ENCODE results near the gene UQCC5.

DNA sequence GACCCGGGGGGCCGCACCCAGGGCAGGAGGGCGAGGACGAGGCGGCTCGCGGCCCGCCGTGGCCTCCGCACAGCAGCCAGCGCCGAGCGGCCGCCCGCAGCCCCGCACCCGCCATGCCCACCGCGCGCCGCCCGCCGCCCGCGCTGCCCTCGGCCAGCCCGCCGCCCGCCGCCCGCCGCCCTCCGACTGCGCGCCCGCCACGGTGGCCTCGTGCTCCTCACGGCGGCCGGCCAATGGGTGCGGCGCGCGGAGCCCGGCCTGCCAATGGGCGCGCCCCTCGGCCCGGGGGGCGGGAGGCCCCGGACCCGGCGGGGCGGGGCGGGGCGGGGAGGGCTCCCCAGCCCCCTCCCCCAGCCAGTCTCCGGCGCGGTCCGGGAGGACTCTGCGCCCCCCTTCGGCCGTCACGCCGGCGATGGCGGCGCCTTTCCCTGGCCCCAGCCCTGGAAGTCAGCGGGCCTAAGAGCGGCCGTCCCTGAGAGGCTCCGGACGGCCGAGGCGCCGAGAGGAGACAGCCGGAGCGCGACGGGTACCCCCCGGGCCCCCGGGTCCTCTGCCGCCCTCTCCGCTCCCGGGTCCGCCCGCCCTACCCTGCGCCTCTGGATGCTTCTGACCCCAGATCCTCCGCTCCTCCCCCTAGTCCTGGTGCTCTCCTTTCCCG is 2.7 kb upstream of the UQCC5 start, which contains the start of gene NT5DC2:
- TF ChIP-seq, protein P1, sequence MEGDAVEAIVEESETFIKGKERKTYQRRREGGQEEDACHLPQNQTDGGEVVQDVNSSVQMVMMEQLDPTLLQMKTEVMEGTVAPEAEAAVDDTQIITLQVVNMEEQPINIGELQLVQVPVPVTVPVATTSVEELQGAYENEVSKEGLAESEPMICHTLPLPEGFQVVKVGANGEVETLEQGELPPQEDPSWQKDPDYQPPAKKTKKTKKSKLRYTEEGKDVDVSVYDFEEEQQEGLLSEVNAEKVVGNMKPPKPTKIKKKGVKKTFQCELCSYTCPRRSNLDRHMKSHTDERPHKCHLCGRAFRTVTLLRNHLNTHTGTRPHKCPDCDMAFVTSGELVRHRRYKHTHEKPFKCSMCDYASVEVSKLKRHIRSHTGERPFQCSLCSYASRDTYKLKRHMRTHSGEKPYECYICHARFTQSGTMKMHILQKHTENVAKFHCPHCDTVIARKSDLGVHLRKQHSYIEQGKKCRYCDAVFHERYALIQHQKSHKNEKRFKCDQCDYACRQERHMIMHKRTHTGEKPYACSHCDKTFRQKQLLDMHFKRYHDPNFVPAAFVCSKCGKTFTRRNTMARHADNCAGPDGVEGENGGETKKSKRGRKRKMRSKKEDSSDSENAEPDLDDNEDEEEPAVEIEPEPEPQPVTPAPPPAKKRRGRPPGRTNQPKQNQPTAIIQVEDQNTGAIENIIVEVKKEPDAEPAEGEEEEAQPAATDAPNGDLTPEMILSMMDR (IDR thresholded peaks at IDR 0.05): no peak
- peak; percentile 20 for TF ChIP-seq POLR2A (IDR thresholded peaks at IDR 0.05)
- no peak for TF ChIP-seq POLR2AphosphoS5 (IDR thresholded peaks at IDR 0.05)

Data from prostate gland (tissue), 2 donors.